WERI-Rb-1 (cell line): ENCODE data around the gene FTSJ1.
A peak's percentile ranks its signal among the peaks of the same experiment; 100 is the strongest.
"Not testable (repeated sequence)": the region's sequence is repeated elsewhere in the genome, so short reads cannot be mapped to it uniquely, and the experiment has no call there.

Experiments
- DNase-seq: peaks from one replicate; pipeline ENCODE4 v3.0.0-alpha.2; 2020
- H3K27ac ChIP-seq: fragments of 250-450 bp; sonication (Bioruptor Pico); 2 replicates; pipeline ENCODE4 v1.5.1; 2020; ENCODE audit warnings: mild to moderate bottlenecking, moderate library complexity
- H3K27me3 ChIP-seq: fragments of 250-450 bp; sonication (Bioruptor Pico); 2 replicates; pipeline ENCODE4 v1.5.1; 2021; ENCODE audit warnings: mild to moderate bottlenecking, low read depth, moderate library complexity; ENCODE audit not compliant: insufficient read depth, severe bottlenecking
- H3K36me3 ChIP-seq: fragments of 250-450 bp; sonication (Bioruptor Pico); 2 replicates; pipeline ENCODE4 v1.5.1; 2020; ENCODE audit warnings: mild to moderate bottlenecking, moderate library complexity
- H3K4me3 ChIP-seq: 2 replicates; pipeline ENCODE4 v1.5.1; 2011; ENCODE audit warnings: low read depth, mild to moderate bottlenecking, control low read depth, low read length
- H3K9me3 ChIP-seq: fragments of 250-450 bp; sonication (Bioruptor Pico); 2 replicates; pipeline ENCODE4 v1.5.1; 2021; ENCODE audit warnings: mild to moderate bottlenecking, moderate library complexity; ENCODE audit not compliant: severe bottlenecking
- TF ChIP-seq, protein P1 (sequence below): IDR thresholded peaks from 2 replicates; pipeline ENCODE4 v1.5.1; 2011; ENCODE audit warnings: low read depth, mild to moderate bottlenecking, control low read depth, inconsistent platforms, low read length

FTSJ1 gene

DNA sequence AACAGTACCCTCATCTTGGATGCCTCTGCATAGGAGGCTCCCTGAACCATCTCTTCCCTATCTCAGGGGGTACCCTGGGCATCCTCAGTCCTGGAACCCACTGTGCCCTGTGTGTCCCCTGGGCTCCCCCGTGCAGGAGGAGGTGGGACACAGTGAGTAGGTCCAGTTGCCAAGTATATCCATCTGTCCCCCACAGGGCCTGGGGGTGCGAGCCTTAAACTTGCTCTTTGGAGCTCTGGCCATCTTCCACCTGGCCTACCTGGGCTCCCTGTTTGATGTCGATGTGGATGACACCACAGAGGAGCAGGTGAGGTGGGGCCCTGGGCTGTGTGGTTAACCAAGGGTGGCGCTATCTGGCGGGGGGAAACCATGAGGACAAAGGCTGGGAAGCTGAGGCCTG lies 41.0 kb downstream of the FTSJ1 start:
- TF ChIP-seq, protein P1, sequence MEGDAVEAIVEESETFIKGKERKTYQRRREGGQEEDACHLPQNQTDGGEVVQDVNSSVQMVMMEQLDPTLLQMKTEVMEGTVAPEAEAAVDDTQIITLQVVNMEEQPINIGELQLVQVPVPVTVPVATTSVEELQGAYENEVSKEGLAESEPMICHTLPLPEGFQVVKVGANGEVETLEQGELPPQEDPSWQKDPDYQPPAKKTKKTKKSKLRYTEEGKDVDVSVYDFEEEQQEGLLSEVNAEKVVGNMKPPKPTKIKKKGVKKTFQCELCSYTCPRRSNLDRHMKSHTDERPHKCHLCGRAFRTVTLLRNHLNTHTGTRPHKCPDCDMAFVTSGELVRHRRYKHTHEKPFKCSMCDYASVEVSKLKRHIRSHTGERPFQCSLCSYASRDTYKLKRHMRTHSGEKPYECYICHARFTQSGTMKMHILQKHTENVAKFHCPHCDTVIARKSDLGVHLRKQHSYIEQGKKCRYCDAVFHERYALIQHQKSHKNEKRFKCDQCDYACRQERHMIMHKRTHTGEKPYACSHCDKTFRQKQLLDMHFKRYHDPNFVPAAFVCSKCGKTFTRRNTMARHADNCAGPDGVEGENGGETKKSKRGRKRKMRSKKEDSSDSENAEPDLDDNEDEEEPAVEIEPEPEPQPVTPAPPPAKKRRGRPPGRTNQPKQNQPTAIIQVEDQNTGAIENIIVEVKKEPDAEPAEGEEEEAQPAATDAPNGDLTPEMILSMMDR = no peak
- H3K9me3 ChIP-seq = no peaks in the 10 kb centered on the region
- no peak for DNase-seq

DNA sequence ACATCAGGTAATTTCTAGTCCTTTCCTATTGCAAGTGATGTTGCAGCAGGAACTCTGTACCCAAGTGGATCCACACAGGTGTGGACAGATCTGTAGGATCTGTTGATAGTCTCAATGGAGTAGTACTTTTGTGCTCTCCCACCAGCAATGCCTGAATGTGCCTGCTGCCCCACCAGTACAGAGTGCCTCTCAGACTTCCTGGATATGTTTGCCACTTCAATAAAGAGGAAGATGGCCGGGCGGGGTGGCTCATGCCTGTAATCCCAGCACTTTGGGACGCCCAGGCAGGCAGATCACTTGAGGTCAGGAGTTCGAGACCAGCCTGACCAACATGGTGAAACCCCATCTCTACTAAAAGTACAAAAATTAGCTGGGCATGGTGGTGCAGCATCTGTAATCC lies 43.5 kb downstream of the FTSJ1 start:
- H3K9me3 ChIP-seq, H3K27ac ChIP-seq, H3K4me3 ChIP-seq, DNase-seq: not testable (repeated sequence)
- Histone ChIP-seq H3K27me3 (peaks cover 13% of the 10 kb centered on the region), H3K36me3 (peaks cover 13% of the 10 kb centered on the region)

More for the DNA sequence above, 41.0 kb downstream of the FTSJ1 start:
- H3K27me3 ChIP-seq = peaks cover 11% of the 10 kb centered on the region
- H3K36me3 ChIP-seq = no peaks in the 10 kb centered on the region; the same call in 1 of the 2 replicates
- no peak overlapping the region for H3K27ac ChIP-seq
- no peak overlapping the region for H3K4me3 ChIP-seq

DNA sequence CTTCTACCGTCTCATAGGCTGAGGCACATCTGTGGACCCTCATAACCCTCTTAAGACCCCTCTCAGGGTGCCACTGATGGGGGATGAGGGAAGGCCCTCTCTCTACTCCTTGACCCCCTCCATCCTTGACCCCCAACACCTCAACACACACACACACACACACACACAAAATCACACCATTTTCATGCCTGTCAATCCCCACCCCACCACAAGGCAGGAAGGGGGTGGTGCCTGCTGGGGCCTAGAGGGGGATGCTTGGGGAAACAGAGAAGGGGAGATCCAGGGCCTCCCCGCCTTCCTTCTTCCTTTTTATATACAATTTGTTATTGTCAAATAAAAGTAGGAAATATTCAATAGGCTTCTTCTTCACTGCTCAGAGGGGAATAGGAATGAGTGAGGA lies 44.5 kb downstream of the FTSJ1 start:
- no peak overlapping the region for H3K4me3 ChIP-seq
- peaks cover 12% of the 10 kb centered on the region for H3K27me3 ChIP-seq
- TF ChIP-seq, protein P1 = no peak
- H3K9me3 ChIP-seq = no peaks in the 10 kb centered on the region
- H3K36me3 ChIP-seq = peaks cover 23% of the 10 kb centered on the region
- no peak overlapping the region; the same call in 1 of the 2 replicates for H3K27ac ChIP-seq
- DNase-seq = no peak

DNA sequence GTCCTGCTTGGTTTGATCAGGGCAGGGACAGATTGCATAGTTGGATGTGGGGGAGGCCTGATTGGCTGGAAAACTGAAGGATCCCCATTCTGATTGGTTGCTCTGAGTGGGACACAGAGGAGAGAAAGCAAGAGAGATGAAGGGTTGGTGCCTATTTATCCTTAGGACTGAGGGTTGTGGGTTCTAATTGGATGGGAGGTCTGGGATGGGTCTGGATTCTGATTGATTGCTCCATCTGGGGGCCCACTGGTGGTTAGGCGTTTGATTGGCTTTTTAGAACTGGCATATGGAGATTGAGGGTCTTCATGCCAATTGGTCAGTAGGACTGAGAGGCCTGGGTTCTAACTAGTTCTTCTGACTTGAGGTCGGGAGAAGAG lies 45.0 kb downstream of the FTSJ1 start:
- H3K36me3 ChIP-seq = peaks cover 24% of the 10 kb centered on the region
- DNase-seq = no peak
- H3K27me3 ChIP-seq = peaks cover 12% of the 10 kb centered on the region
- H3K27ac ChIP-seq = peak overlapping the region; percentile 76
- no peaks in the 10 kb centered on the region for H3K9me3 ChIP-seq
- TF ChIP-seq, protein P1 = no peak
- peak overlapping the region; percentile 79 for H3K4me3 ChIP-seq

DNA sequence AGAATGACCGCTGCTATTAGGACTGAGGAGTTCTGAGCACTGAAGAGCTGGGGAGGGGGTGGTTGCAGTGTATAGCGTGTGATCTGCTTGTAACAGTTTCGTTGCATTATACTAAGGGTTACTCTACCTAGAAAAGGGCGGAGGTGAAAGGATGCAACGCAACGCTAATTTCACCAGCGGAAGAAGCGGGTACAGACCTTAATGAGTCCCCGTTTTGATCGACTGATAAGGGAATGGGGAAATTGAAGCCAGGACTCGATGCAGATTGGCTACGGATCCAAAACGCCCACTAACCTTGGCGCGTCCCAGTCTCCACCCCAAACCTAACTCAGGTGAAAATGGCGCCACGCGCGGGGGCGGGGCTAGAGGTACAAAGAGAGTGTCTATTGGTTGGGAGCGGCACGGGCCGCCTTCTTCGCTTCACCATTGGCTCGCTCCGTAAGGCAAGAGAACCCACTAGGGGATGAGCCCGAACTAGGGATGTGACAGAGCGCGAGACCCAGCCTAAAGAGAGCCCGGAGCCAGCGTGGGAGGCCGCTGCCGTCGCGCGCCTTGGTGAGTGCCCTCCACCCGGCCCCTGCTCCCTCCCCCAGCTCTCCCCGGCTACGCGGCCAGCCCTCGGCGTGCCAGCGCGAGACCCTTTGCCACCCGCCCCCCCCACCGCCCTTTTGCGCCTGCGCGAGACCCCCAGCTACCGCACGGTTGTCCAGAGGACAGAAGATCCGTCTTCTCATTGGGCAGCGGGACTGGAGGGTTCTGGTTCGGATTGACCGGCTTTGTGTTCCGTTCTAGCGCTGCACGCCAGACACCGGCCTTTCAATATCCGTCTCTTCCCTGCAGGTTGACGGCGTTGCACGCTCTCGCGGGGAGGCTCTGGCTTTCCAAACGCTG lies 45.6 kb downstream of the FTSJ1 start, which contains the start of gene EBP:
Gene EBP (plus strand): TSS at position 456 of the 891 bp plus-strand sequence. CDS start 1,964 bp downstream, outside the sequence.
- DNase-seq = peak; percentile 93
- H3K4me3 ChIP-seq = peak within 1 kb of the TSS; percentile 79
- H3K36me3 ChIP-seq = peaks cover 27% of the 10 kb centered on the region
- no peaks in the 10 kb centered on the region for H3K9me3 ChIP-seq
- peak within 1 kb of the TSS; percentile 76 for H3K27ac ChIP-seq
- TF ChIP-seq, protein P1 = no peak
- H3K27me3 ChIP-seq = peaks cover 12% of the 10 kb centered on the region

DNA sequence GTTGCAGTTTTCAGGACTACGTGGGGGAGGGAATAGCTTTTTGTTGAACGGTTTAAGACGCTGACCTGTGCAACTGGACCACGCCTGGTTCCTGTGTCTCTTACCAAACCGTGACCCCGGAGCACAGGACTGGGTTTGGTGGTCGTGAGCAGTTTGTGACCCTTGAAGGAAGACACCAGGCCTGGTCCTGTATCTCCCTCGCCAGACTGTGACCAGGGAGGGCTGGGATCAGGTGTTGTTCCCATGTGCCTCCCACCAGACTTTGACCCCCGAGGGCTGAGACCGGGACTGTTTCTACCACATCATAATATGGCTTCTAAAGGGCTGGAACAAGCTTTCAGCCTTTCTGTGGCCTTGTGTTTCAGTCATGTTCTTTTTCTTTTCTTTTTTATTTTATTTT lies 46.3 kb downstream of the FTSJ1 start:
- peak overlapping the region; percentile 79 for H3K4me3 ChIP-seq
- H3K27ac ChIP-seq = peak overlapping the region; percentile 76
- DNase-seq = no peak
- peaks cover 32% of the 10 kb centered on the region for H3K36me3 ChIP-seq
- no peaks in the 10 kb centered on the region for H3K9me3 ChIP-seq
- TF ChIP-seq, protein P1 = no peak
- peaks cover 8% of the 10 kb centered on the region for H3K27me3 ChIP-seq
